ENCODE measurements around the gene EPS8L2. TPM values are rescaled to one million over a fixed set of nuclear protein-coding genes. Genes with fewer than 3 reads are reported as not detected.
A peak's percentile ranks its signal among the peaks of the same experiment; 100 is the strongest.

The EPS8L2 gene
- total RNA-seq, 1 donor from 2014 or later, result 16.8 TPM

- H3K4me3 Mint-ChIP-seq, result no peak overlapping the region
- intact Hi-C loops (cut with micrococcal nuclease), result loop anchor here (1.0 kb wide), 1 partner anchor 37 kb away; no protein-coding TSS in a partner anchor
- H3K9me3 Mint-ChIP-seq, result no peaks in the 10 kb centered on the region
- DNase-seq (ENCODE audit: low spot score), result no peak
- H3K4me1 Mint-ChIP-seq (ENCODE audit: low read depth), result peaks cover 8% of the 10 kb centered on the region
- H3K27me3 Mint-ChIP-seq (ENCODE audit: insufficient read depth), result no peaks in the 10 kb centered on the region
- no peak overlapping the region for H3K27ac Mint-ChIP-seq
- H3K36me3 Mint-ChIP-seq (ENCODE audit: low read depth), result peaks cover 26% of the 10 kb centered on the region
Observed at GRCh38 chr11:765802-766091, 59.7 kb downstream of the EPS8L2 start.

GRCh38 chr11:766106-766935 lies 60.3 kb downstream of the EPS8L2 start:
- H3K4me1 Mint-ChIP-seq (ENCODE audit: low read depth), result peaks cover 8% of the 10 kb centered on the region
- H3K4me3 Mint-ChIP-seq, result no peak overlapping the region
- no peaks in the 10 kb centered on the region for H3K27me3 Mint-ChIP-seq (ENCODE audit: insufficient read depth)
- intact Hi-C loops (cut with micrococcal nuclease), result no loop called here
- peaks cover 25% of the 10 kb centered on the region for H3K36me3 Mint-ChIP-seq (ENCODE audit: low read depth)
- H3K9me3 Mint-ChIP-seq, result no peaks in the 10 kb centered on the region
- DNase-seq (ENCODE audit: low spot score), result no peak
- H3K27ac Mint-ChIP-seq, result no peak overlapping the region

- no peak for DNase-seq (ENCODE audit: low spot score)
- Mint-ChIP-seq H3K27ac (no peak overlapping the region), H3K9me3 (no peaks in the 10 kb centered on the region), H3K4me1 (ENCODE audit: low read depth) (peaks cover 8% of the 10 kb centered on the region), H3K36me3 (ENCODE audit: low read depth) (peaks cover 20% of the 10 kb centered on the region), H3K27me3 (ENCODE audit: insufficient read depth) (no peaks in the 10 kb centered on the region), H3K4me3 (no peak overlapping the region)
- intact Hi-C loops (cut with micrococcal nuclease), result no loop called here
Observed at GRCh38 chr11:766936-767210, 60.8 kb downstream of the EPS8L2 start.

GRCh38 chr11:767238-767637 lies 61.2 kb downstream of the EPS8L2 start:
- DNase-seq (ENCODE audit: low spot score), result no peak
- H3K36me3 Mint-ChIP-seq (ENCODE audit: low read depth), result peaks cover 20% of the 10 kb centered on the region
- peaks cover 8% of the 10 kb centered on the region for H3K4me1 Mint-ChIP-seq (ENCODE audit: low read depth)
- no peak overlapping the region for H3K27ac Mint-ChIP-seq
- no peak overlapping the region for H3K4me3 Mint-ChIP-seq
- intact Hi-C loops (cut with micrococcal nuclease), result no loop called here
- H3K27me3 Mint-ChIP-seq (ENCODE audit: insufficient read depth), result no peaks in the 10 kb centered on the region
- H3K9me3 Mint-ChIP-seq, result no peaks in the 10 kb centered on the region

GRCh38 chr11:769887-770641 lies 64.0 kb downstream of the EPS8L2 start:
- H3K9me3 Mint-ChIP-seq, result no peaks in the 10 kb centered on the region
- H3K4me3 Mint-ChIP-seq, result no peak overlapping the region
- H3K36me3 Mint-ChIP-seq (ENCODE audit: low read depth), result peaks cover 8% of the 10 kb centered on the region
- intact Hi-C loops (cut with micrococcal nuclease), result no loop called here
- H3K27me3 Mint-ChIP-seq (ENCODE audit: insufficient read depth), result no peaks in the 10 kb centered on the region
- no peak overlapping the region for H3K27ac Mint-ChIP-seq
- H3K4me1 Mint-ChIP-seq (ENCODE audit: low read depth), result peaks cover 8% of the 10 kb centered on the region
- no peak for DNase-seq (ENCODE audit: low spot score)

GRCh38 chr11:770642-771616 lies 64.9 kb downstream of the EPS8L2 start:
- intact Hi-C loops (cut with micrococcal nuclease), result no loop called here
- Mint-ChIP-seq H3K4me3 (no peak overlapping the region), H3K36me3 (ENCODE audit: low read depth) (peaks cover 5% of the 10 kb centered on the region), H3K4me1 (ENCODE audit: low read depth) (peaks cover 15% of the 10 kb centered on the region), H3K27me3 (ENCODE audit: insufficient read depth) (no peaks in the 10 kb centered on the region), H3K27ac (no peak overlapping the region), H3K9me3 (no peaks in the 10 kb centered on the region)
- DNase-seq (ENCODE audit: low spot score), result no peak

- intact Hi-C loops (cut with micrococcal nuclease), result no loop called here
- no peaks in the 10 kb centered on the region for H3K27me3 Mint-ChIP-seq (ENCODE audit: insufficient read depth)
- no peaks in the 10 kb centered on the region for H3K9me3 Mint-ChIP-seq
- no peaks in the 10 kb centered on the region for H3K36me3 Mint-ChIP-seq (ENCODE audit: low read depth)
- H3K4me1 Mint-ChIP-seq (ENCODE audit: low read depth), result peaks cover 10% of the 10 kb centered on the region
- no peak overlapping the region for H3K27ac Mint-ChIP-seq
- DNase-seq (ENCODE audit: low spot score), result no peak
- no peak overlapping the region for H3K4me3 Mint-ChIP-seq
Observed at GRCh38 chr11:771617-772204, 65.7 kb downstream of the EPS8L2 start.

- DNase-seq (ENCODE audit: low spot score), result no peak
- H3K9me3 Mint-ChIP-seq, result no peaks in the 10 kb centered on the region
- H3K4me1 Mint-ChIP-seq (ENCODE audit: low read depth), result peaks cover 7% of the 10 kb centered on the region
- no peaks in the 10 kb centered on the region for H3K27me3 Mint-ChIP-seq (ENCODE audit: insufficient read depth)
- intact Hi-C loops (cut with micrococcal nuclease), result no loop called here
- H3K36me3 Mint-ChIP-seq (ENCODE audit: low read depth), result no peaks in the 10 kb centered on the region
- no peak overlapping the region for H3K27ac Mint-ChIP-seq
- H3K4me3 Mint-ChIP-seq, result no peak overlapping the region
Observed at GRCh38 chr11:772429-773390, 66.7 kb downstream of the EPS8L2 start.

GRCh38 chr11:773425-773824 lies 67.4 kb downstream of the EPS8L2 start:
- intact Hi-C loops (cut with micrococcal nuclease), result no loop called here
- H3K4me1 Mint-ChIP-seq (ENCODE audit: low read depth), result peaks cover 7% of the 10 kb centered on the region
- DNase-seq (ENCODE audit: low spot score), result no peak
- no peak overlapping the region for H3K4me3 Mint-ChIP-seq
- no peaks in the 10 kb centered on the region for H3K36me3 Mint-ChIP-seq (ENCODE audit: low read depth)
- H3K27ac Mint-ChIP-seq, result no peak overlapping the region
- no peaks in the 10 kb centered on the region for H3K9me3 Mint-ChIP-seq
- H3K27me3 Mint-ChIP-seq (ENCODE audit: insufficient read depth), result no peaks in the 10 kb centered on the region

- Mint-ChIP-seq H3K4me3 (no peak overlapping the region), H3K27ac (no peak overlapping the region), H3K9me3 (no peaks in the 10 kb centered on the region), H3K4me1 (ENCODE audit: low read depth) (peaks cover 7% of the 10 kb centered on the region), H3K27me3 (ENCODE audit: insufficient read depth) (no peaks in the 10 kb centered on the region), H3K36me3 (ENCODE audit: low read depth) (no peaks in the 10 kb centered on the region)
- intact Hi-C loops (cut with micrococcal nuclease), result no loop called here
- DNase-seq (ENCODE audit: low spot score), result no peak
Observed at GRCh38 chr11:773830-774229, 67.8 kb downstream of the EPS8L2 start.

- Mint-ChIP-seq H3K27me3 (ENCODE audit: insufficient read depth) (no peaks in the 10 kb centered on the region), H3K27ac (peak overlapping the region; percentile 76), H3K36me3 (ENCODE audit: low read depth) (no peaks in the 10 kb centered on the region), H3K4me1 (ENCODE audit: low read depth) (peaks cover 14% of the 10 kb centered on the region), H3K9me3 (no peaks in the 10 kb centered on the region), H3K4me3 (peak overlapping the region; percentile 74)
- intact Hi-C loops (cut with micrococcal nuclease), result no loop called here
- no peak for DNase-seq (ENCODE audit: low spot score)
Observed at GRCh38 chr11:774873-775592, 69.0 kb downstream of the EPS8L2 start.

Measured in activated T-helper 1 cell treated with anti-CD3 and anti-CD28 coated beads, Interleukin-12 subunit alpha, Interleukin-12 subunit beta, Interleukin-2, Interleukin-4 antibody, amounts not matched to agents 30 ng/mL and 10 ng/mL and 1 ng/mL, durations not matched to agents 14 hours and 24 hours and 36 hours (primary cell).